ENCODE data around the gene TMX3.

TMX3 gene

DNA sequence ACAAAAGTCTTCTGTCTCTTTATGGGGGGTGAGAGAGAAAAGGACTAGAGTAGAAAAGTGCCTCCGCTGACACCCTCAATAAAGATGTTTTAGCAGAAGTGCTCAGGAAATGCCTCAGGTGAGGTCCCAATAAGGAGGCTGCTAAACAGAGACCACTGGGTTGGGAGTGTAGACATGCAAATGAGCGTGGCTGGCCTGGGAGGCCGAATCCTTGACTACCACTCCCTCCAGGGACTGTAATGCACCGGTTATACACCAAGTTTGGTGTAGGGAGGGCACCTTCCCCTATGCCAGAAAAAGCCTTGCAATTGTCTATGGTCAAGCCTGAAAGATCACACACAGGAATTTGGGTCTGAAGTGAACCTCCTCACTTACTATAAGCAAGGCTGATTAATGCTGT, 1.8 kb downstream of the TMX3 start:
- no peak for DNase-seq (ENCODE audit: low read depth)

DNA sequence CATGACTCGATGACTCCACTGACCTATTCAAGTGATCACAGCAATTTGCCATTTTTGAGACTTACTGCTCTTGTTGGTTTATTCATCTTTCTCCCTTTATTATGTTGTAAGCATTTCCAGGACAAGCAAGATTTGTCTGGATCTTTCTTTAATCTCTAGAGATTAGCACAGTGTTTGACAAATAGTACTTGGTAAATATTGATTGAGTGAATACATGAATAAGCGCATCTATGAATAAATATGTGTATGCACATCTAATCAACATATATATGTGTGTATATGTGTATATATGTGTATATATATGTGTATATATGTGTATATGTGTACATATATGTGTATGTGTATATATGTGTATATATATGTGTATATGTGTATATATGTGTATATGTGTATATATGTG, 7.3 kb downstream of the TMX3 start:
- DNase-seq (ENCODE audit: low read depth) = no peak

DNA sequence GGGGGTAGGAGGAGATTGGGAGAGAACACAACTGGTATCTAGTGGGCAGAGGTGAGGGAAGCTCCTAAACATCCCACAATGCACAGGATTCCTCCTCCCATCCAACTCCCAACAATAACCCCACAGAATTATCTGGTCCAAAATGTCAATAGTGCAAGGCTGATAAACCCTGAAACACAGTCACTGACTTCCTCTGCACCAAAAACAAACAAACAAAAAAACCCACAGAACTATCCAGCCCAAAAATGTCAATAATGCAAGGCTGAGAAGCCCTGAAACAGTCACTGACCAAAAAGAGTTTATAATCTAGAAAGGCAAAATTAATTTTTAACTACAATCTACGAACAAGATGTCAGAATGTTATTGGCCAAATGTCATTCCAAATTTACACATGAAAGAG, 9.8 kb downstream of the TMX3 start:
- DNase-seq (ENCODE audit: low read depth) = no peak

DNA sequence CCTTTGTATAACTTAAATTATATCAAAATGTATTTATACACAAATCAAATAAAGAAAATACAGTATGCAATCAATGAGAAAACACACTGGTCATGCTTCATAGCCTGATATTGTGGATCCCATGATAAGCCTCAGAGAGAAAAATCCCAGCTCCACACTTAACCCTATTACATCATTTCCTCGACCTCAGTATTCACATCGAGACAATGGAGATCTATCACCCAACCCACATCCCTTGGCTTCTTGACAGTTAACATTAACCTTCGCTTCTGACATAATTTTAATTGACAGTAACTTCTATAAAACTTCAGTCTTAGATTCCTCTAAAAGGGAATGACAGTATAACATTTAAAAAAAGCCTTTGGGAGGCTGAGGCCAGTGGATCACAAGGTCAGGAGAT, 11.6 kb downstream of the TMX3 start:
- DNase-seq (ENCODE audit: low read depth) = no peak

DNA sequence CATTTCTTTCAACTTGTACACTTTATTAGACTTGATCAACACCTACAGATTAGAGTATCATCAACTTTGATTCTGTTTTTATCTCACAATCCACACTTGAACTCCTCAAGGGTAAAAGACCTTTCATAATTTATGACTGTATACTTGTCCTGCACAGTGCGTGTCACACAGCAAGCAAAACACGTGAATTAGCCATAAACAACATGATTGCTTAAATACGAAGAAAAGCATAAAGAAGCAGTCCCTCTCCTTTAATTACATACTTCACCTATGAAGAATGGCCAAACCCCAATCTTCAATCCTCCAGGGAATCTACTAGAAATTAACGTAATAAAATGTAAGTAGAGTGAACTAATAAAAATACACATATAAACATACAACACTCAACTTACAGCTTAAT, 13.6 kb downstream of the TMX3 start:
- no peak for DNase-seq (ENCODE audit: low read depth)

DNA sequence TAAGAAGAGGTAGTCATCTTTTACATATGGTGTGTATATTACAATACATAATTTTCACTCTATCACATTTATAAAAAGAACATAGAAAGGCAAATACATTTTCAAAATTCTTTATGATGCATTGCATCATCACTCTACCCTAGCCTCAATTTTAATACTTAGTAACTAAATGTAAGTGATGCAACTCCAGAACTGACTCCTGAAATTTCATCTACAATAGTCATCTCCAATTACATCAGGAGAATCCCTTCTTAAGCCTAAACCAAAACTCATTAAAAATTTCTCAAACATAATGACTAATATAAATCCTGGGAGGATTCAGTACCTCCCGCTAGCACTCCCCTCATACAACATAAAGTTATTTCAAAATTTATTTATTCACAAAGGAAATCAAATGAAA, 15.9 kb downstream of the TMX3 start:
- DNase-seq (ENCODE audit: low read depth) = no peak

DNA sequence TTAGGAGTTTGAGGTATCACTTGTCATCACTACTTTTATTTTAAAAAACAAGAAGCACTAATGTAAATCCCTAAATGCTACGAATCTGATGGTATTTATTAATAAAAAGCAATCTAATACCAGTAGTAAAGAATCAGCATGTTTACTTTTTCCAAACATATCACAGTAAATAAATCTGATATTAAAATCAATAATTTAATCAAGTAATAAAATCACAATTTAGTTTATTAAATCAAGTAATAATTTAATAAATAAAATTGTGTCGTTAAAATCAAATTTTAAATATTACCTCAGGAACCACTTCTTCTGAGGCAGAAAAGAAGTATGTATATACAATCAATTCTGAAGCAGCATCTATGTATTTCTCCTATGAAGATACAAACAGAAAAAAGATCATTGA, 18.0 kb downstream of the TMX3 start:
- DNase-seq (ENCODE audit: low read depth) = no peak

DNA sequence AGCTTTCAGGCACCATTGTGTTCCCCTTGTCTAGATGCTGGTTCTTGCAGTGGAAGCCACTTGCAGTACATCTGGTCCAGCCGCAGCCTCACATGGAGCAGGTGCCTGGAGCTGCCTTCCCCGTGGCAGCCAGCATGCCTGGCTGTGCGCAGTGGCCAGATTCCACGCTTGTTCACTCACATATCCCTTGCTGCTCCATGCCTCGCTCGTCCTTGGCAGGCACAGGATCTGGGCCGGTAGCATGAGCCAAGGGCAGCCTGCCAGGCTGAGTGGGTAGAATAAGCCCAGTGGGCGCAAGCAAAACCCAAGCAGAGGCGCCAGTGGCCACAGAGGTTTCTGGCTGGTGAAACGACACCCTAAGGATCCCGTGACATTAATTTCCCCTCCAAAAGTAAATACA, 20.6 kb downstream of the TMX3 start:
- no peak for DNase-seq (ENCODE audit: low read depth)

DNA sequence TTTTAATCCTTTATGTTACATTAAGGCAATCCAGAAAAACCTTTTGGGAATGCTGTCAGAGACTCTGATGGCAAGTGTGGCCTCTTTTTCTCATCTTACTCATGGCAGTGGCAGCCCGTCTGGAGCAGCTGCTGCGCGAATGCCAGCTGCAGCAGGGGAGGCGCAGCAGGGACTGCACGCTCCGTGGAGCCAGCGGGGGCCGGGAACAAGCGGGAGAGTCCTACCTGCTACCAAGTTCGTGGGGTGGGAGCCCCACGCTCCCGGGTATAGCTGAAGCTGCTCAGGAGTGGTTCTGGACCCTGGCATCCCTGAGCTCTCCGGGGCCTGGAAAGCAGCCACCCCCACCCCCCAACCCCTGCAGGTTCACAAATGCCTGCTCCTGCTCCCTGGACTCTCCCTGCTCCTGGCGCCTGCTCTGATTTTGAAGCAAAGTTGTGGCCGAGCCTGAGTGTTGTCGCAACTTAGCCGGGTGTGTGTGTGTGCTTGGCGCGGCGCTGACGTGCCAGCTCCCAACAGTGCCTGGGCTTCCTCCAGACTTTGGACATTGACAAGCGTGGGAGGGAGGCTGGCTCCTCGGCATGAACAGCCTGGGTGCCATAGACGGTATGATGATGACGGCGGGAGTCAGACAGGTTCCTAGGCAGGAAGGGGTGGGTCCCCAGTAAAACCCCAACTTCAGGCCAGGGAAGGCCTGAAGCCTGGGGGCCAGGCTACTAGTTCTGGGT, 21.7 kb downstream of the TMX3 start:
- no peak for DNase-seq (ENCODE audit: low read depth)

DNA sequence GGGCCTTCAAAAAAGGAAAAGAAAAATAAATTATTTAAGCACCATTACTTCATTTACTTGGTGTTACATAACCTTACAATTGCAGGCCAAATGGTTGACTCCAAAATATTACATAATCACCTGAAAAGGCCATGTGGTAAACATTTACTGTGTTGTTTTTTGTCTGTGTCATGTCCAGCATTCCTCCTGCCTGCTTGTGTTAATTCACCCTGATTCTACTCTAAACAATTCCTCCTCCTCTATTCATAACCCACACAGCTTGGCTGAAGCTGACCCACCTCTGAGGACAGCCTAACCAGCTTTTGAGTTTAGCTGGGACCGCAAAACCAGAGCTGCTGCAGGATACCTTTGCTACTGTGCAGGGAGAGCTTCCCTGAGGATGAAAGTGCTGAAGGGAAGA, 35.4 kb downstream of the TMX3 start:
- DNase-seq (ENCODE audit: low read depth) = no peak

DNA sequence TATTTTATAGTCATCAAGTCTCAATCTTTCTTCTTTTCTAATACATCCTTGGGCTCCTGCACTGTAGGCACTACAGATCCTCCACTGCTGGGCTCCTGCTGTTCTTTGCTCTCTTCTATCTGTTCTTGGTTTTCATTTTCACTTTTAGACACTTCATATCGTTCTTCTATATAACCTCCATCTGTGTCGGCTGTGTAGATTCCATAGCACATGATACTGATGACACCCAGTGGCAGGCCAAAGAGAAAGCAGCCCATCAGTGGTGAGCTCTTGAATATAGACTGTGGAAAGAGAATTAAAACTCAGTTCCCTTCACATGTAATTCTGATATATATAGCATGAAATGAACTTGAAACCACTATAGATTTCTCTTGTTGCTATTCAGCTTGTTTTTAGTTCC, 38.0 kb downstream of the TMX3 start:
- no peak for DNase-seq (ENCODE audit: low read depth)

DNA sequence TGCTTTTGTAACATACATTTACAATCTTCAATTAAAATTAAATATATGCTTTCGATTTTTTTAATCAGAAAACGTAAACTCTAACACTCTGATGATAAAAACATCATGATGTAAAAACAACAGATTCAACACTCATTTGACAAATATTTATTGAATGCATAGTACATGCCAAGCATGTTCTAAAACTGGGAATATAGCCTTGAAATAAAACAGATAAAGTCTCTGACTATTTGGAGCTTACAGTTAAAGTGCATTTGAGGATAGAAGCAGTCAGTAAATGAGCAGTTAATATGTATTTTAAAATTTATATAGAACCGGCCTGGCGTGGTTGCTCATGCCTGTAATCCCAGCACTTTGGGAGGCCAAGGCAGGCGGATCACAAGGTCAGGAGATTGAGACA, 47.8 kb downstream of the TMX3 start:
- no peak for DNase-seq (ENCODE audit: low read depth)

DNA sequence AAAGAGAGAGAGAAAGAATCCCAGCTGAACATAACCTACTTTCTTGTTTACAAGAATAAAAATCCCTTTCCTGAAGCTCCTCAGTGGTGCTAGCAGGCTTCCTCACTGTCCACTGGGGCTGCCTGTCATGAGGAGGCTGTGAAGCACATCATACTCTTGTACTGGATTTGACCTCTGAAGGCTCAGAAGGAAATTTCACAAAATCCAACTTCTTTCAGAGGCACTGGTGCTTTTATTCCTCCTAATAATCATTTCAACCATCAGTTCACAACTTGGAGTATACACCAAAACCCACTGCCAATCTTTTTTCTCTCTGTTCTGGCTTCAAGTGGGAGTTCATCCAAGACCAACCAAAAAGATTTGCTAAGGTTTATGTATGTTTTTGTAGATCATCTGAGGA, 48.5 kb downstream of the TMX3 start:
- DNase-seq (ENCODE audit: low read depth) = no peak

DNA sequence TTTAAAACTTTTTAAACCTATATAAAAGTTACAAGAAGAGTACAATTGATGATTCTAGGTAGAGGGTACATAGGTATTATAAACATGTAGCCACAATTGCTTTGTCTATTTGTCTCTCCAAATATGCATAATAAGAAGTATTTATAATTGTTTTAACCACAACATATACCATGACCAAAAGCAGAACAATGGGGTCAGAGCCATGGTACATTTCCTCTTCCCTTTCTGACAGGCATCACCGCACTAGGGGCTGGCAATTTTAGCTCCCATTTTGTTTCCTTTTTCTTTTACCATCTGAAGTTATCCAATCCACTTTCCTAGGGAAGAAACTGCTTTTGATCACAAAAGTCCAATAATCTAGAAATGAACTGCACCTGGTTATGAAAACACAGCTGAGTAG, 49.3 kb downstream of the TMX3 start:
- no peak for DNase-seq (ENCODE audit: low read depth)

DNA sequence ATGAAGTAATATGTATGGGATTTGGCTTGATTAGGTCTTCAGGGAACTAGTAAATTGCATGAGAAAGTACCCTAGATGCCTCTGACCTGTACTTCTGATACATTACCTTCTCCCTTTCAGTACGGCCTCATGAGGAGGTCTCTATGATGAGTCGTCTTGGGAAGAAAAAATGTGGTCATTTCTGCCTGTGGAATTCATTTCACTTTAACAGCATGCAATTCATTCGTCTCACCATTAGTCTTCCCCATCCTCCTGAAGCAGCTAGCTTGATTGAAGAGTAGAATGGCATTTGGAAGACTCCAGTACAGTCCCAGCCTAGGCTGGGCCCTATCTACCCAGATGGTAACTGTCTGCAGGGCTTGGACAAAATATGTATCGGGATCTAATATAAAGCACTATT, 52.2 kb downstream of the TMX3 start:
- no peak for DNase-seq (ENCODE audit: low read depth)

DNA sequence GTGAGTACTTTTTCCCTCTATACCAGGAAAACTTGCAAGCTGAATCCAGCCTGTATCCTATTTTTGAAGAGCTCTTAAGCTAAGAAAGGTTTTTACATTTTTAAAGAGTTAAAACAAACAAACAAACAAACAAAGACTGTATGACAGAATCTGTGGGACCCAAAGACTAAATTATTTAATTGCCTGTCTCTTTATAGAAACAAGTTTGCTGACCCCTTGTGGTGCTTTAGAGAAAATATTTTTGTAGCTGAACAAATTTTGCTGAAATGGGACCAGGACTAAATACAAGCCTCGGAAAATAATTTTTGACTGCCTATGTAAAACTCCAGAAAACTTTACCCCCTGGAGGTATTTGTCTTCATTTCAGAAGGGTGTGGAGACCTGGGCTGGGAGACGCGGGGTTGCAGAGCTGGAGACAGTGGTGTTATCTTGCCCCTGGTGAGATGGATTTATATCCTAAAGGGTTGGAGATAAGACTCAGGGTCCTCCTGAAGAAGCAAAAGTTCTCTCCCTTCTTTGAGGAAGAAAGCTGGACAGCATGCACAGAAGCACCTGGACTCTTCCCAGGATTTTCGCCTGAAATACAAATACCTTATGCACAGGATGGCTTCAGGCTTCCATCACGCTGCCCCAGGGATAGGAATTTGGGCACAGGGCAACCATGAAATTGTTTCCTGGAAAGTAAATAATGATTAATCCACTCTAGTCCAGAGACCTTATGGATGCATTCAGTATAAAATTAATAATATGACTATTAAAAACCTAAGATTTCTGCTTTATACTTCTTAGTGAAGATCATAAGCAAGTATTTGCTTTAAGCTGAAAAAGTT, 54.3 kb downstream of the TMX3 start:
- DNase-seq (ENCODE audit: low read depth) = no peak

DNA sequence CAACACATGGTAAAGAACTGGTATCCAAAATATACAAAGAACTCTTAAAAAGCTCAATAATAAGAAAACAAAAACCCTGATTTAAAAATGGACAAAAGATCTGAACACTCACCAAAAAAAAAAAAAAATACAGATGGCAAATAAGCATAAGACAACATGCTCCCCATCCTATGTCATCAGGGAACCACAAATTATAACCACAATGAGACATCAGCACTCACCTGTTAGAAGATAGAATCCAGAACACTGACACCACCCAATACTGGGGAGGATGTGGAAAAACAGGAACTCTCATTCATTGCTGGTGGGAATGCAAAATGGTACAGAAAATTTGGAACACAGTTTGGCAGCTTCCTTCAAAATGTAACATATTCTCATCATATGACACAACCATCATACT, 66.7 kb downstream of the TMX3 start:
- DNase-seq (ENCODE audit: low read depth) = no peak

DNA sequence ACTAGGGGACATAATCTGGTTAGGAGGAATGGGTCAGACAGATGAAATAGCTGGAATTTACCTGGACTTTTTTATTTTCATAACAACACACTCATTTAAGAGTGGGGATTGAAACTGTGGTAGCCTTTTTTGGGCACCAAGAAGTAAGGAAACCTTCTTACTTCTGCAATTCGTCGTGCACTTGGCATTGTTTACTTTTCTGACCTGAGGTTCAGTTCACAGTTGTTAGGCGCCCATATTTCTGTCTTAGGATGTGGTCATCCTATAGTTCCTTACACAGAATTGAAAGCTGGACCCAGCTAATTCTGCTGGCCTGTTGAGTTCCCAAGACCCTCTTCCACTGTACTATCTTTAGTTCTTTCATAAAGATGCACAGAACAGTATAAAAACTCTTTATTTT, 72.9 kb downstream of the TMX3 start:
- no peak for DNase-seq (ENCODE audit: low read depth)

DNA sequence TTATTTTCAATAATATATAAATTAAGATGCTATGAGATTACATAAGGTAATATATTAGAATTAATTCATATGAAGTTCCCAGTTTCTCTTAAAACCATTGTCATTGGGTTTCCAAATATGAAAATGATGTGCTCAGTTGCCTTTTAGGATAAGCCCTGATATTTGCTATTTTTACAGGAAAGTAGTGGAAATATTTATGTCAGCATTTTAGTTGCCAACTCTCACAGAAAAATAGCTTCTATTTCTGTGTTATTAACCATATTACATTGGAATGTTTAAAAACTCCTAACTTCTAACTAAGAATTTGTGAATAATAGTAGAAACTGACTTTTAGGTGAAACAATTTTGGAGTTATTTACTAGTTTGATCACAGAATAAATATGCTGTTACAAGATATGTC, 74.0 kb downstream of the TMX3 start:
- no peak for DNase-seq (ENCODE audit: low read depth)

DNA sequence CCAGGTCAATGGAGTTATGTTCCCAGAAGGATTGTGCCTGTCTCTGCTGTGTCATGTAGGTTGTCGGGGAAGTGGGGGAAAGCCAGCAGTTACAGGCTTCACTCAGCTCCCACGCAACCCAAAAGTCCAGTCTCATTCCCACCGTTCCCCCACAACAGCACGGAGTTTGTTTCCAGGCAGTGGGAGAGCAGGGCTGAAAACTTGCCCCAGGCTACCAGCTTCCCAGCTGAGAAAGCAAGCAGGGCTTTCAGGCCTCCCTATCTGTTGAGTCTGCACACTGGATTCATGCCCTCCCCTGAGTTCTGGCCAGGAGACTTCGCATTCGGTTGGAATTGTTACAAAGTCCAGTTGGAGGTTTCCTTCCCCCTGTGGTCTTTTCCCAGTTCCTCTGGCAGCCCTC, 76.3 kb downstream of the TMX3 start:
- no peak for DNase-seq (ENCODE audit: low read depth)

DNA sequence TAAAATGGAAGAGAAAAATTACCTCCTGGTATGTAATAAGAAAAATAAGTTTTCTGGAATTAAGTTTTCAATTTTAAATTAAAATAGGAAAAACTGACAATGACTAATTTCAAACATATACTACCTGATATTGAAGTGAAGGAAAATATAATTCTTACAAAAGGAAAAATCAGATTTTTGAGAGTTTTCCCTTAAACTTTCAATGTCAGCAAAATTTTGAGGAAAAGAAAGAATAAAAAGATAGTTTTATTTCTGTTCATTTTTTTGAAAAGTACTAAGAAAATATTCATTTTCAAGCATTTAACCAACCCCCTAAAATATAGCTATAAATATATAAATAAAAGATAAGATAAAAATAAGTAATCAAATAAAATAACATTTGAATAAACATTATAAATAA, 87.1 kb downstream of the TMX3 start:
- DNase-seq (ENCODE audit: low read depth) = no peak
